GM18909 (cell line): Measurements from ENCODE around the gene PARP6.
A peak's percentile ranks its signal among the peaks of the same experiment; 100 is the strongest.

Experiments
- ATAC-seq: cut with Tn5 transposase; IDR thresholded peaks from one replicate; pipeline ENCODE4 v1.9.1; 2021; ENCODE audit warnings: mild to moderate bottlenecking; ENCODE audit not compliant: unreplicated experiment, poor library complexity

The PARP6 gene

DNA sequence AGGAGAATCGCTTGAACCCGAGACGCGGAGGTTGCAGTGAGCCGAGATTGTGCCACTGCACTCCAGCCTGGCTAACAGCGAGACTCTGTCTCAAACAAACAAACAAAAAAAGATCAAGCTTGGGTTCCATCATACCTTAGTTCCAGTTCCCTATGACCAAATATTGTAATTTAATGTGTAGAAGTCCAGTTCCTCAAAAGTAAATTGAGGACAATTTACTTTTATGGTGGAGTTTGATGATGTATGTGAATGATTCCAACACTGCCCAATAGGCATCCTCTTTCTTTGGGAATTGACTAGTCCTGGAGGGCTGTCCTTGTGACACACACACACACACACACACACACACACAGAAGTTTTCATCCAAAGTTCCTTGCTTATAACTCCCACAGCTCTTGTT is 38.6 kb downstream of the PARP6 start:
- ATAC-seq = no peak

DNA sequence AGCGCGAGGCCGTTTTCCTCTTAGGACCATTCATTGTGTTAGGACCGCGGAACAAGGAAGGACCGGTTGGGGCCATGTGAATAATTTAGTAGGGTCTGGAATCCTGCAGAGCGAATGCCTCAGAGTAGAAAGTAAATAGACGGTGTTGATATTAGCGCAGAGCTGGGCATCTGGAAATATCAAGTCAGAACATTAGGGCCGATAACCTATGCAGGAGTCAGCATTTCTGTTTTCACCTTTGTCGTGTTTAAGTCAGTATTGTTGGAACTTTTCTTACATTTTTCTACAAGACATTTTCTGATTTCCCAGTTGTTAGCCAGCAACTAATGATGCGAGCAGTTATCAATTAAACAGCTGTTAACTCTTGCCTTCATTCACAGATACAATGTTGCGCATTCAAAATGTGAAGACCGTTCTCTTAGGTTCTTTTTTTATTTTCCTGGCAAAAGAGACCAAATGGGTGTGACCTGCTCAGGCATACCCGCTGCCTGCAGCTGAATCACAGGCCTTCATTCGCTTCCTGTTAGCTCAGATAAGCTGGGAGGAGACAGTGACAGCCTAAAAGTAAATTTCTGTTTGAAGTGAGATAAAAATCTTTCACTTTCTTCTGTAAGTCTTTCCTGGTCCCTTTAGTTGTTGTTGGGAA is 40.4 kb downstream of the PARP6 start:
- peak; percentile 1 for ATAC-seq

DNA sequence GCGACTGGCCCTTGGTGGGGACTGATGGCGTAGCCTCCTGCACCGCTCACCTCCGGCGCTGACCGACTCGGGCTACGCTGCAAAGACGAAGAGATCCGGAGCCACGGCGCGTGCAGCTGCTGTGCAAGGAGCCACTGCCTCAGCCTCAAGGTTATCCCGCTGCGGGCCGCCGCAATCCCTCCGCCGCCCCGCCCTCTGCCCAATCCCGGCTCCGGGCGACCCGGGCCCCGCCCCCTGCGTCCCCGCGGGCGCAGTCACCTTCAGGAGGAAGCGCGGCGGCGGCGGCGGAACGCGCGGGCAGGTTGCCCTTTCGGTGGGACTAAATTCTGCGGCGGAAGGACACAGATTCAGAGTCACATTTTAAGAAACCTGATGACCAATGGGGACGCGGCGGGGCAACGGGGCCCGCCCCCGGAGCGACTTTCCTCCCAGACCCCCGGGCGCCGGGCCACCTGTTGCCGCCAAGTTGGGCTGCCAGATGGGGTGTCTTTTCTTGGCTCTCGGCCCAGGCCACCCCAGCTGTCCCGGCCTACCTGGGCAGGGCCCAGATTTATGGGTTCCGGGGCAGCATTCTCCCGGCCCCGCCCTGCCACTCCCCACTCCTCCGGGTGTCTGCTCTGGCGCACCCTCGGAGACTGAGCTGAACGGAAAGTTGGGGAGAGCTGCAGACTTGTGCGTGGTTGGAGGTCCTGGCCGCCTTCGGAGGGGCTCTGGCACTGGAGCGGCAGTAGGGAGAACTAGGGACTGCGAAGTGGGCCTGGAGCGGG is 41.1 kb downstream of the PARP6 start, which contains the start of gene PKM:
TSS of gene PKM (minus strand) at position 125 of the 767 bp plus-strand sequence. CDS start 12,093 bp downstream, outside the sequence.
- peak; percentile 47 for ATAC-seq

DNA sequence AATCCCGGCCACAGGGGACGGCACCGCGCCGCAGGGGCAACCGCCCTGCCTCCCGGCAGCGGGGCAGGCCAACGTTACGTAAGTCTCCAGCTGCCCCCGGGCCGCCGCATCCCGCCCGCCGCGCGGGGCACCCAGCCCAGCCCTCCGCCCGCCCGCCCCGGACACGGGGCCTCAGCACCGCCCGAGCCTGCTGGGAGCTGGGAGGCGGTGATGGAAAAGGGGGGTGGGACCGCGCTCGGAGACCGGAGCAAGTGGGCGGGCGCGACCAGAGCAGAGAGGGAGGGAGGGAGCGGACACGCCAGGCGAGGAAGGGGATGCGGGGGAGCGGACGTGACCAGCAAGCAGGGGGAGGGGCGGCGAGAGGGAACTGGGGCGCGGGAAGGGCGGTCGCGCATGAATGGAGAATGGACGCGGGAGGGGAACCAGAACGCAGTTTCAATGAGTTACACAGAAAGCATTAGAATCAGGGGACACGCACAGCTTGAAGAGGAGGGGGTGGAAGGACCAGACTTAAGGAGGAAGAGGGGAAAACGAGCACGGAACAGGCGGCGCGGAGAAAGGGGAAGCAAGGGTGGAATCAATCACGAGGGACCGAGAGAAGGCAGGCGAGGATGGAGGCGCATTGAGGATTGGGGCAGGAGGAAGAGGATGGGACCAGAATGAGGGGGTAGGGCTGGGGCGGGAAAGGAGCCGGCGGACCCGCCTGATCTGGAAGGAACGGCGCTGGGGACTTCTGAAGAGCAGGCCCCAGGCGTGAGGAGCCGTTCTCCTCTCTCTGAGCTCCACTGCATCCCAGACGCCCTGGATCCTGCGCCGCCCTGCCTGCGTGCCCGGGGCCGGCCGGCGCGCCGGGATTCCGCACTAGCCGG is 41.9 kb downstream of the PARP6 start:
- ATAC-seq = no peak

DNA sequence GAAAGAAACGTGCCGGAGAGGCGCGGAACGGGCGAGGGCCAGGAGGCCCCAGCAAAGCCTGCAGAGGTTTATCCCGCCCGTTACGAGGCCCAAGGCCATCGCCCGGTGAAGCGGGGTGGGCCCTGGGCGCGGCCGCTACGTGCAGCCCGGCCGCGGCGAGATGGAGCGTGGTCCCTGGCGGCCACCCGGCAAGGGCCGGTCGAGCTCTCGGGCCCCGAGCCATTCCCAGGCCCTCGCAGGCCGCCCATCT is 42.5 kb downstream of the PARP6 start:
- no peak for ATAC-seq

DNA sequence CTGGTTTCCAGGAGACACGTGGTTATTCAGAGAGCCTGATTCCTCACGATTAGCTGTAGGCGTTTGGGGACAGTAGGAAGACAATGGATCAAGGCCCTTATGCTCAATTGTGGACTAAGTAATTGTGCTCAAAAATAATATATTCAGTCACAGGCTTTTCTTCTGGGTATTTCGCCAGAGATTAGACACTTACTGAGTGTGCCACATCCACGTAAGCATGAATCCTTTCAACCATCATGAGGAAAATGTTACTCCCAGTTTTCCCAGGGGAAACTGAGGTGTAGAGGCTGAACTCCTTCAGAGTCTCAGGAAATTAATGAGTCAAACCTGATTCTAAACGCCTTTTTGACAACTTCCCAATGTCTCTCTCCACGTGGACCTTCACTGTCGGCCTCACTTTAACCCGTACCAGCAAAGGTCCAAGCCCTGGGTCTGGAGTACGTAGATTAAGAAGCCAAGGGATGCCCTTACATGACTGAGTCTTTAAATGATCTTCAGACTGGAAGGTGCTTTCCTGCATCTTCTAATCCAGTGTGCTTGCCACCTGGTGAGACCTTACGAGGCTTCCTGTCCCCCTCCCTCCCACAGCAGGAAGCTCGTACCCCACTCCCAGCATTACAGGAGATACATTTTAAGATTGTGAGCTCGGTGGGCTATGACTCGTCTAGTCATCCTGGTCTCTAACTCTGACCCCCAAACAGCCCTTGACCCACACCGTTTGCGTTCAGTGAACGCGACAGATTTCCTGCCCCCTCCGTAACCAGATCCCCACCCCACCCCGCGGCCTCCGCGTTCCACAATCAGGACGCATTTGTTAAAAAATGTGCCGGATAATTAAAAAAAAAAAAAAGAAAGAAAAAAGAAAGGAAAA is 43.0 kb downstream of the PARP6 start:
- no peak for ATAC-seq

DNA sequence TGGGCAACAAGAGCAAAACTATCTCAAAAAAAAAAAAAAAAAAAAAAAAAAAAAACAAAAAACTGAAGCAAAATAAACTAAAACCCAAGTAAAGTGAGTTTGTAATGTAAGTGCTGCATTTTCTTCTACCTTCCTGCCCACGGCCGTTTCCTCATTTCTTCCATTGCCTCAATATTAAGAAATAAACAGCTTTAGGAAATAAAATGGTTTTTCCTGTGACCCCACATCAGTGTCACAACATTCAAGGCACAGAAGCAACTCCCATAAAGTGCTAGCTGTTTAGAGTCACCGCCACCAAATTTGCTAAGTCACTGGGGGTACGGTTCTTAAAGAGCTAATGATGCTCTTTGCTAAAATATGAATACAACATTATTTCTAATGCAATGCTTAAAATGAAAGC is 44.6 kb downstream of the PARP6 start:
- ATAC-seq = no peak

DNA sequence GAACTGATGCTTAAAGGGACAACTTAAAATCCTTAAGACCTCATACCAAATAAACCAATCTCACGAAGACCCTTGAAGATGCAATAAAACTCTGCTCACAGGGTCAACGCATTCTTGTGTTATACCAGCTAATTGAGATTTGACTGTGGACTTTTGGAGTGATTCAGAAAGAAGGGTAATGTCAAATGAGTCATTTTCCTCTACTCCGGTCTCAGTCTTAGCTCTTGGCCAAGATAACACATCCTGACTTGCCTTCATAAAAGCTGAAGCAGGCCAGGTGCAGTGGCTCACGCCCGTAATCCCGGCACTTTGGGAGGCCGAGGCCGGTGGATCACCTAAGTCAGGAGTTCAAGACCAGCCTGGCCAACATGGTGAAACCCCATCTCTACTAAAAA is 45.2 kb downstream of the PARP6 start:
- ATAC-seq = no peak

DNA sequence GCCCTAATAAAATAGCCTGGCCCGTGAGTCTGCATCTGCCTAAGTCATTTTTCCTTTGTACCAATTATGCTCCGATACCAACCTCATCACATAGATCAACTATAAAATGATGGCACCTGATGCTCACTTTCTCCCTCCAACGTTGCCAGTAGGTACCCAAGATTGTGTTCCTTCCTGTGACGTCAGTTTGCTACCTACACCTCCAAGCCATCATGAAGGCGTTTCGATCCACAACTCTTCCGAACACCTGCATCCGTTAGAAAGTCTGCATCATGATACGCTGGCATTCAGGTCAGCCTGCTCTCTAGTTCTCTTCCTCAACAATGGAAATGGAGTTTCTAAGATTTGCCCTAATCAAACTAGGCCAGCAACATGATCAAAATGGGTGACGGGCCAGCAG is 49.1 kb downstream of the PARP6 start:
- no peak for ATAC-seq

DNA sequence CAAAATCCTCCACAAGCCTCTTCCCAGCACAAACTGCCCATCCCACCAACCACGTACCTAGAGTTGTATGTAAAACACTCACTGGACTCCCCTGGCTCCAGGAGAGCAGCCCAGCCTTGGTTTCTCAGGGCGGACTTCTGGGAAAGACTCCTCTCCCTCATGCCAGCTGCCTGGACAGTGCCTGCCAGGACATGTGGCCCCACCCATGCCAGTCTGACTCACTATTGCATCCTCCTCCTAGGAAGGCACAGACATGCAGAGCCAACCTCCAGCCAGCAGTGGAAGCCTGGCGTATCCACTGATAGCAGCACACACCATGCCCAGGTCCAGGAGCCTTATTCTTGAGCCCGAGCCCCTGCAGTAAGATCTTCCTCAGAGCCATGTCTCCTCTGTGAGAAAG is 50.0 kb downstream of the PARP6 start:
- ATAC-seq = no peak

DNA sequence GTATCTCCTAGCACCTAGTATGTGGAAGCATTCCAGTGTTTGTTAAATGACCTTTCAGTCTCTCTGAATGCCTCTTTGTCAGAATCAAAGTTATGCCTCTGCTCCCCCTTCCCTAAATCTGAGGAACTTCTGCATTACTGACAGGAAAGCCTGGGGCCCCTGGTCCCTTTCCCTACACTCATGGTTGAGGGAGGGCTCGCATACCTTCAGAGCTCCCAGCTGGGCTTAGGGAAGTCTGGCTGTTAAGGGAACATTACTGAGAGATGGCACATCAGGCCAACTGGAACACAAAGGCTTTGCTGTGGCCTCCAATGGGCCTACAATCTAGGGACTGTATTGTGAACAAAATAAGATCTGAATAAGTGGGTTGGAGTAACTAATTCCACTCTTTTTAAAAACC is 51.7 kb downstream of the PARP6 start:
- no peak for ATAC-seq

DNA sequence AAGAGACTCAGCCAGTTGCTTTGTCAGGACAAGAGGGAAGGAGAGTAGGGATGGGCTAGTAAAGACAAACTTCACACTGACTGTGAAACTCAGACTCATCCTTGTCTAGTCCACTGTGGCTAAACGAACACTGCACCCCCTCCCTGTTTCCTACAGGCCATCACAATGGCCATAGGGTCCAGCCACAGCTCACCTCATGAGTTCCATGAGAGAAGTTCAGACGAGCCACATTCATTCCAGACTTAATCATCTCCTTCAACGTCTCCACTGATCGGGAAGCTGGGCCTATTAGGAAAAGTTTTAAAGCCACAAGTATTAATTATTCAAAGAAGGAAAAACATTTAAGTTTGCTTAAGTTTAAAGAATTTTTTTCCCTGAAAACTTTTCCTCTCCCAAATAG is 55.1 kb downstream of the PARP6 start:
- no peak for ATAC-seq

DNA sequence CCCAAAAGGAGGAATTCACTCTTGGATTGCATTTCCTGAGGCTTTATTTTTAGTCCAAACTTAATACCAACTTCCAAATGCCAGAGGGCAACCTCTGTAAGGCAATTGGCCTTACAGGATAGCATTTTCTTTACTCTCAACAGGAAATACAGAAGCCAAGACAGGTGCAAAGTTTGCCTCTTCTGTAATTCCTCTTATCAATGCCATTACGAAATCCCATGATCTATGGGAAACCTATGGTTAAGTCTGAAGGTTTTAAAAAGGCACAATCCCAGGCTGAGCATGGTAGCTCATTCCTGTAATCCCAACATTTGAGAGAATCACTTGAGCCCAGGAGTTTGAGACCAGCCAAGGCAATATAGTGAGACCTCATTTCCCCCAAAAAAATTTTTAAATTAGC is 56.3 kb downstream of the PARP6 start:
- ATAC-seq = no peak

DNA sequence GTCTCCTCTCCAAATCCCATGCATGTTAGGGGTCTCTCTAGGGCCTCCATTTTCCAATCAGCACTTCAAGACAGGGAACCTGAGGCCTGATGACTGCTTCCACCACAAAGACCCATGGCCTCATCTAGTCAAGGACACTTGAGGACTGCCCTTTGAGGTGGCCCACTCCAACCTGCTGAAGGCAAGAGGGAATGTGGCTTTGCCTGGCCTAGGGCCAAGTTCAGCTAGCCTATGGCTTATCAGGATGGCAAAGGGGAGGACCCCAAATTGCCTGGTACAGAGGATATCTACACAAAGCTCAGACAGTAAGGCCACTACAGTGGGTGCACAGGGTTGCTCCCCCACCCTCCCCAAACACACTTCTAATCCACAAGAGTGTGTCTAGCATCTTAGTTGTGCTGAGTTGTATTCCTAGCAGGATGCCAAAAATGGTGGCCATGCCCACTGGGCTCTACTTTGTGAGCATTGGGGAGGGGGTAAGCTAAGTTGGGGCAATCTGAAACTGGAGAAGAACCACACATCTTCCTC is 64.7 kb downstream of the PARP6 start:
- no peak for ATAC-seq

DNA sequence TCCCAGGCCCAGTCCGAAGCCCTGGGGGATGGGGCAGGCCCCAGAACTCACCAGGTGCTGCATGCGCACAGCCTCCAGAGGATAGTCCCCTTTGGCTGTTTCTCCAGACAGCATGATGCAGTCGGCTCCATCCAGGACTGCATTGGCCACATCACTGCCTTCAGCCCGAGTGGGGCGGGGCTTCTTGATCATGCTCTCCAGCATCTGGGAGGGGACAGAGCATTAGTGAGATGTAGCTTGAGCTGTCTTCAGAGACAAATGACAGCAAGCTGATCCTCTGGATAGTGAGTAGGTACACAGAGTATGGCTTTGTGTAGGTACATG is 65.7 kb downstream of the PARP6 start:
- no peak for ATAC-seq

DNA sequence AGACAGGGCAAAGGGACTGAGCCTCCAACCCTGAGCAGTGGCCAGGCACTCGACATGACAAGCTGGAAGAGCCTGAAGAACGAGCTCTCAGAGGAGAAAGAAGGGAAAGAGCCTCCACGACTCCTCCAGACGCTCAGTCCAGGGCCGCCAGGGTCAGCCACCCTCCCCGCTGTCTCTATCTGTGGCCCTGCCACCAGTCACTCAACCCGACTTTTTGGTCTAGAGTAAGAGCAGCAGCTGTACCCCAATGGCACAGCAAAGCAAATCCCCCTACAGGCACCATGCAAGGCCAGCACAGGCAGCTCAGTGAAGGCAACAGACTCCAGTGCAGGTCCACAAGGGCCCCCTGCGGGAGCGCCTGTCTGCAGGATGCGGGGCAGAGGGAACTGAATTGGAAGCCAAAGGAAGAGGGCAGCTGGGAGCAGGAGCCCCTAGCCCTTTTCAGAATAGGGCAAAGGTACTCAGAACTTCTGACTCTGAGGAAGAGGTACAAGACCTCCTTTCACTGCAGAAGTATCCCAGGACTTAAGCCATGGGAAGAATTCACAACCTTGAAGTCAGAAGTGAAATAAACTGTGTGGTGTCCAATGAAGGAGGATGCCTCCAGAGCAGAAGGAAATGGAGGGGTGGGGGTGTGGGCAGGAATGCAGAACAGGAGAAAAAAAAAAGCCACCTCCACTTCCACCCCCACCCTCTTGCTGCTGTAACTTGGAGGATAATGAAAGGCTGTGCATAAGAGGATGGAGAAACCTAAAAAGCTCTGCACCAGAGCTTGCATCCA is 66.3 kb downstream of the PARP6 start:
- ATAC-seq = no peak

DNA sequence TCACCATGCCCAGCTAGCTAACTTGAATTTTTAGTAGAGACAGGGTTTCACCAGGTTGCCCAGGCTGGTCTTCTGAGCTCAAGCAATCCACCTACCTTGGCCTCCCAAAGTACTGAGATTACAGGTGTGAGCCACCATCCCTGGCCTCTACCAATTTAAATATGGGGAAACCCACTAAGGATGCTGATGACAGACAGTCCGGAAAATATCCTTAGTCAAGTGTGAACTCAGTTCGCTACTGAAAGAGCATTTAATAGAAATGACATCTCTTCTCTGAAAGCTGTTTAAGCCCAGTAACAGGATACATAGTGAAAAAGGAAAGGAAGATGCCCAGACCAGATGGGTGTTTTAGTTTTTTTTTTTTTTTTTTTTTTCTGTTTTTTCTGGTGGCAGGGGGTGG is 67.1 kb downstream of the PARP6 start:
- no peak for ATAC-seq

DNA sequence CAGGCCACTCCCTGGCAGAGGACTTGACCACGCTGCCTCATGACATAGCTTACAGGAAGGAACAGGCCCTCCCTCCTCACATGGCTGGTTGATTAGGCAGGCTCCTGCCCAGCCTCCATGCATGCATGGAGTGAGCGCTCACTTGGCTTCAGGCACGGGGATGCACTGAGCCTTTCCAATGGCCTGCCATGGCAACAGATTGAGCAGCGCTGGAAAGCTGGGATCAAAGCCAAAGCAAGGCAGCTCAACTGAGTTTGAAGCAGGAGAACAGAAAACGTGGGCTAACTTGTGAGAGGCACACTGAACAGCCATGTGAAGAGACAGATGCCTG is 68.9 kb downstream of the PARP6 start:
- ATAC-seq = no peak

DNA sequence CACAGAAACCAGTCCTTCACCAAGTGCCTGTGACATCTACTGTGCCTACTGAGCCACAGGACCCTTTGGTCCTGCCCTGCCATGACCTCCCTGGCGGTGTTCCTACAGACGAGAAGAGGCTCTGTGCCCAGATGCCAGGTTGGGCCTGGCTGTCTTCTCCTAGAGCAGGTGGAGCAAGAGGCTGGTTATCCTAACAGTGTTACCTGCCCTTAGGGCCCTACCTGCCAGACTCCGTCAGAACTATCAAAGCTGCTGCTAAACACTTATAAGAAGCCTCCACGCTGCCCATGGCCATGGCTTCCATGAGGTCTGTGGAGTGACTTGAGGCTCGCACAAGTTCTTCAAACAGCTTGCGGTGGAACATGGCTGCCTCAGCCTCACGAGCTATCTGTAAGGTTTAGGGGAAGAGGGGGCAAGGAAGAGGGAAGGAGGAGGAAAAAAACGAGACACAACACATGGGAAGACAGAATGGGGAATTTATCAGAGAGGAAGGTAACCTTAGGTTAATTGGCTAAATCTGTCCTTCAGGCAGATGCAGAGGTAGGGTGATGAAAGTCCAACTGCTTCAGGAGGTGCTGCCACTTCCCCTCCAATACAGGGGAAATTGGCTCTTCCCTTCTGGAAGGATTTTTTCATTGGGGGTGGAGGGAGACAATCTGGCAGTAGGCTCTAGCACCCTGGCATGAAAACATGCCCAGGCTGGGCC is 69.4 kb downstream of the PARP6 start:
- ATAC-seq = no peak
